Keratinocyte (primary cell): Measurements from ENCODE around the gene SRPK1.

ENCODE experiments used
- CTCF ChIP-seq, 3 experiments: IDR thresholded peaks in 1 of 3; conservative IDR thresholded peaks in 1 of 3; optimal IDR thresholded peaks in 1 of 3; 2 replicates in 2 of 3; 3 replicates in 1 of 3; pipeline versions ENCODE3 to v1.5.1; 2011; ENCODE audit warnings: low read length in 3 of 3, mild to moderate bottlenecking in 3 of 3, moderate library complexity in 2 of 3, control low read depth in 1 of 3, inconsistent platforms in 1 of 3; ENCODE audit not compliant: insufficient read depth in 2 of 3; ENCODE audit errors: extremely low read depth in 1 of 3
- EZH2 ChIP-seq: IDR thresholded peaks from one replicate; pipeline ENCODE4 v1.6.1; 2012; ENCODE audit warnings: inconsistent platforms, mild to moderate bottlenecking, low read length, moderate library complexity

DNA sequence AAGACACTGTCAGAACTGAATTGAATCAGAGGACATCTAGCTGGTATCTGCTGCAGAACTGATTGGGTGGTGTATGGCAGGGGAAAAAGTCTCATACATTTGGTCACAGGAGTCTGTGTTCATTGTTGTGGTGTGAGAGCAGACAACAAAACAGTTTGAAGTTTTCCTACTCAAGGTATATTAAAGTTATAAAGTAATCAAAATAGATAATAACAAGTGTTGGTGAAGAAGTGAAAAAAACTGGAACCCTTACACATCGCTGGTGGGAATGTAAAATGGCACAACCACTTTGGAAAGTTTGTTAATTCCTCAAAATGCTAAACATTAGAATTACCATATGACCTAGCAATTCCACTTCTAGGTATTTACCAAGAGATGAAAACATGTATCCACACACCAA lies 24.7 kb downstream of the SRPK1 start:
- TF ChIP-seq CTCF (optimal IDR thresholded peaks at IDR 0.05 in 1 of 3, IDR thresholded peaks at IDR 0.05 in 1 of 3, conservative IDR thresholded peaks at IDR 0.05 in 1 of 3; ENCODE audit: extremely low read depth in 1 of 3, insufficient read depth in 2 of 3, low read length in 3 of 3) (no peak), EZH2 (no peak)
